K562 (cell line): ENCODE measurements around the gene BTN3A1. TPM values are rescaled to one million over a fixed set of nuclear protein-coding genes. Genes with fewer than 3 reads are reported as not detected.

ENCODE experiments used
- ARID1B ChIP-seq: fragments of 450-650 bp; IDR thresholded peaks from 2 replicates; pipeline ENCODE4 v1.6.1; 2016; ENCODE audit warnings: antibody characterized with exemption, mild to moderate bottlenecking, inconsistent platforms
- BACH1 ChIP-seq: fragments of 200-800 bp; sonication (Bioruptor generic); IDR thresholded peaks from 2 replicates; pipeline ENCODE4 v1.6.1; 2016; ENCODE audit warnings: missing genetic modification characterization, missing compliant biosample characterization
- BRD4 ChIP-seq: fragments of 200-600 bp; sonication (generic); IDR thresholded peaks from 2 replicates; pipeline ENCODE4 v1.6.1; 2017; ENCODE audit warnings: inconsistent platforms
- JUN ChIP-seq, 2 experiments: sonication (generic) in 1 of 2; formaldehyde crosslinking in 1 of 2; IDR thresholded peaks; 2 replicates each; pipeline versions ENCODE4 v1.6.1 to v1.8.0; 2012 to 2022; ENCODE audit warnings: borderline replicate concordance in 2 of 2, mild to moderate bottlenecking in 2 of 2, improper control_type of control experiment in 1 of 2, low read depth in 1 of 2, low read length in 1 of 2, missing genetic modification reagents in 1 of 2
- MEIS2 ChIP-seq: fragments of 450-650 bp; IDR thresholded peaks from 2 replicates; pipeline ENCODE4 v1.6.1; 2014; ENCODE audit warnings: mild to moderate bottlenecking; ENCODE audit not compliant: partially characterized antibody
- MTA3 ChIP-seq: fragments of 450-650 bp; formaldehyde crosslinking; IDR thresholded peaks from 2 replicates; pipeline ENCODE4 v1.6.1; 2017; ENCODE audit warnings: mild to moderate bottlenecking, borderline replicate concordance
- NR2F6 ChIP-seq: fragments of 450-650 bp; formaldehyde crosslinking; IDR thresholded peaks from 2 replicates; pipeline ENCODE4 v1.4.0; 2020; ENCODE audit warnings: mild to moderate bottlenecking
- PRMT5 ChIP-seq: sonication (generic); formaldehyde crosslinking; IDR thresholded peaks from 2 replicates; pipeline ENCODE4 v1.5.0; 2020; ENCODE audit warnings: missing genetic modification reagents
- SMARCA4 ChIP-seq: fragments of 450-650 bp; IDR thresholded peaks from 2 replicates; pipeline ENCODE4 v1.6.1; 2016
- SRSF1 ChIP-seq: fragments of 200-400 bp; formaldehyde crosslinking; IDR thresholded peaks from 2 replicates; pipeline ENCODE4 v1.6.1; 2017; ENCODE audit warnings: mild to moderate bottlenecking, low read depth, low read length, moderate library complexity
- ZEB2 ChIP-seq: fragments of 450-650 bp; IDR thresholded peaks from 2 replicates; pipeline ENCODE4 v1.6.1; 2016
- ZNF79 ChIP-seq: fragments of 250-450 bp; sonication (Bioruptor Pico); IDR thresholded peaks from 2 replicates; pipeline ENCODE4 v1.4.0; 2020; ENCODE audit warnings: low read depth, mild to moderate bottlenecking, moderate library complexity
- polyA plus RNA-seq, 8 experiments: library from polyadenylated mRNA; depleted of rRNA in 4 of 8; stranded (reverse) in 5 of 8; unstranded in 3 of 8; fragments of >200 nt; fragmentation: Nextera tagmentation in 2 of 8; fragmentation: Illumina TruSeq in 1 of 8; extraction: Ambion mirVana in 2 of 8; extraction: Trizol in 1 of 8; gene quantifications; 2 replicates each; pipeline versions ENCODE4 v1.2.1 to v1.2.3, GENCODE V29; 2011 to 2014; ENCODE audit warnings: inconsistent platforms in 1 of 8, missing spikeins in 1 of 8
- total RNA-seq, 7 experiments: library from RNA; depleted of rRNA in 6 of 7; stranded (reverse); fragments of >200 nt in 6 of 7; fragmentation: Illumina TruSeq in 2 of 7; extraction: Trizol in 2 of 7; gene quantifications; 2 replicates each; pipeline versions ENCODE4 v1.2.1 to v1.2.3, GENCODE V29; 2011 to 2021; ENCODE audit warnings: low replicate concordance in 1 of 7
- TF ChIP-seq, protein P1 (sequence below), 2 experiments: fragments of 450-650 bp; conservative IDR thresholded peaks; 2 replicates each; pipeline ENCODE4 v1.6.1; 2017; ENCODE audit warnings: mild to moderate bottlenecking in 2 of 2, moderate library complexity in 2 of 2
- TF ChIP-seq, protein P2 (sequence below): sonication (generic); formaldehyde crosslinking; IDR thresholded peaks from 2 replicates; pipeline ENCODE4 v1.8.1; 2023; ENCODE audit warnings: mild to moderate bottlenecking, missing genetic modification reagents
- TF ChIP-seq, protein P3 (sequence below): fragments of 250-450 bp; sonication (Bioruptor Pico); IDR thresholded peaks from 2 replicates; pipeline ENCODE4 v1.5.0; 2021

BTN3A1 gene
- total and polyA plus RNA-seq, 9 of the 15 experiments (the other 6 are each of a cell fraction or from before 2014, with no cell fraction given): 0.84 to 8.5 (median 3.9) TPM

DNA sequence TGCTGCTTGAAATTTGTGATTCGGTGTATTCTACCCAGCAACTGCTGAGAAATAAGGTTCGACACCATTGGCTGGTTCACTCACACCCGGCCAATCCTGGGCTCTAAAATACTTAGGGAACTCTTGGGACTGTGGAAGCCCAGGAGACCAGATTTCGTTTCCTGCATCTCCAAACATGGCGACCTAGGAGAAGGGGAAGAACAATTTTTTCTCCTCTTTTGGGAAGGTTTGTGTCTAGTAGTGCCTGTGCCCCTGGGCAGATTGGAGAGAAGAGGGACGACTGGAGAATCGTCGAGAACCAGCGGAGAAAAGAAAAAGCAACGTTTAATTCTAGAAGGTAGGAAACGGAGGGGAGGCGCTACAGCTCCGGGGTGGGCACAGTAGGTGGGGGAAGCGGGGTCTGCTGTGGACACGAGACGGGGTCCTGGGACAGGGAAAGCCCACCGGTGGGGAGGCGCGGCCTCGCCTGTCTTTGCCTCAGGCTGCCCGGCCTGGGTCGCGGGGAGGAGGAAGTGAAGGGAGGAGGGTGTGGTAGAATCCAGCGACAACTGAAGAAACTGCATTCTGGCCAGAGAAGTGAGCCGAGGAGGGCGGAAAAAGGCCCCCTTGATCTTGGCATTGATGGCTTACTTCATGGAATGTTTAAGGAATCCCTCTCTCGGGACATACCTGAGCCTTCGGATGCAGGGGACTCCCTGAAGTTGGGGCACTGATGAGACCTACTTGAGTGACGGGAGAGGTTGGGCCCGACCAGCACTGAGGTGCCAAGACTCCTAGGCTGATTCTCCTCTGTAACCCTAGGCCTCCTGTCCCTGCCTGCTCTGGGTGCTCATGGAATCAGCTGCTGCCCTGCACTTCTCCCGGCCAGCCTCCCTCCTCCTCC is 56.0 kb downstream of the BTN3A1 start, which contains the start of gene BTN2A1 (continued):
- TF ChIP-seq MEIS2 (no peak), MTA3 (no peak; the same call in 1 of the 2 replicates), SRSF1 (no peak), JUN (IDR thresholded peaks at IDR 0.05; ENCODE audit: borderline replicate concordance, low read depth, low read length) (no peak), JUN (CRISPR knock-in tag; IDR thresholded peaks at IDR 0.05; ENCODE audit: borderline replicate concordance) (no peak; the same call in 1 of the 2 replicates), PRMT5 (CRISPR knock-in tag) (no peak), SMARCA4 (peak; percentile 26; the same call in 1 of the 2 replicates), BRD4 (0 out of 2 replicates have a peak, but pooled peaks have one; percentile 25), ZEB2 (no peak), NR2F6 (CRISPR knock-in tag) (no peak), BACH1 (no peak), ZNF79 (CRISPR knock-in tag) (no peak), ARID1B (0 out of 2 replicates have a peak, but pooled peaks have one; percentile 29)
- TF ChIP-seq, protein P1, sequence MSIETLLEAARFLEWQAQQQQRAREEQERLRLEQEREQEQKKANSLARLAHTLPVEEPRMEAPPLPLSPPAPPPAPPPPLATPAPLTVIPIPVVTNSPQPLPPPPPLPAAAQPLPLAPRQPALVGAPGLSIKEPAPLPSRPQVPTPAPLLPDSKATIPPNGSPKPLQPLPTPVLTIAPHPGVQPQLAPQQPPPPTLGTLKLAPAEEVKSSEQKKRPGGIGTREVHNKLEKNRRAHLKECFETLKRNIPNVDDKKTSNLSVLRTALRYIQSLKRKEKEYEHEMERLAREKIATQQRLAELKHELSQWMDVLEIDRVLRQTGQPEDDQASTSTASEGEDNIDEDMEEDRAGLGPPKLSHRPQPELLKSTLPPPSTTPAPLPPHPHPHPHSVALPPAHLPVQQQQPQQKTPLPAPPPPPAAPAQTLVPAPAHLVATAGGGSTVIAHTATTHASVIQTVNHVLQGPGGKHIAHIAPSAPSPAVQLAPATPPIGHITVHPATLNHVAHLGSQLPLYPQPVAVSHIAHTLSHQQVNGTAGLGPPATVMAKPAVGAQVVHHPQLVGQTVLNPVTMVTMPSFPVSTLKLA (conservative IDR thresholded peaks at IDR 0.05): peak in 1 of 2 experiments; percentile 60; a peak in 2 of 4 replicates
- TF ChIP-seq, protein P2, sequence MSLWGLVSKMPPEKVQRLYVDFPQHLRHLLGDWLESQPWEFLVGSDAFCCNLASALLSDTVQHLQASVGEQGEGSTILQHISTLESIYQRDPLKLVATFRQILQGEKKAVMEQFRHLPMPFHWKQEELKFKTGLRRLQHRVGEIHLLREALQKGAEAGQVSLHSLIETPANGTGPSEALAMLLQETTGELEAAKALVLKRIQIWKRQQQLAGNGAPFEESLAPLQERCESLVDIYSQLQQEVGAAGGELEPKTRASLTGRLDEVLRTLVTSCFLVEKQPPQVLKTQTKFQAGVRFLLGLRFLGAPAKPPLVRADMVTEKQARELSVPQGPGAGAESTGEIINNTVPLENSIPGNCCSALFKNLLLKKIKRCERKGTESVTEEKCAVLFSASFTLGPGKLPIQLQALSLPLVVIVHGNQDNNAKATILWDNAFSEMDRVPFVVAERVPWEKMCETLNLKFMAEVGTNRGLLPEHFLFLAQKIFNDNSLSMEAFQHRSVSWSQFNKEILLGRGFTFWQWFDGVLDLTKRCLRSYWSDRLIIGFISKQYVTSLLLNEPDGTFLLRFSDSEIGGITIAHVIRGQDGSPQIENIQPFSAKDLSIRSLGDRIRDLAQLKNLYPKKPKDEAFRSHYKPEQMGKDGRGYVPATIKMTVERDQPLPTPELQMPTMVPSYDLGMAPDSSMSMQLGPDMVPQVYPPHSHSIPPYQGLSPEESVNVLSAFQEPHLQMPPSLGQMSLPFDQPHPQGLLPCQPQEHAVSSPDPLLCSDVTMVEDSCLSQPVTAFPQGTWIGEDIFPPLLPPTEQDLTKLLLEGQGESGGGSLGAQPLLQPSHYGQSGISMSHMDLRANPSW (CRISPR knock-in tag): no peak
- TF ChIP-seq, protein P3, sequence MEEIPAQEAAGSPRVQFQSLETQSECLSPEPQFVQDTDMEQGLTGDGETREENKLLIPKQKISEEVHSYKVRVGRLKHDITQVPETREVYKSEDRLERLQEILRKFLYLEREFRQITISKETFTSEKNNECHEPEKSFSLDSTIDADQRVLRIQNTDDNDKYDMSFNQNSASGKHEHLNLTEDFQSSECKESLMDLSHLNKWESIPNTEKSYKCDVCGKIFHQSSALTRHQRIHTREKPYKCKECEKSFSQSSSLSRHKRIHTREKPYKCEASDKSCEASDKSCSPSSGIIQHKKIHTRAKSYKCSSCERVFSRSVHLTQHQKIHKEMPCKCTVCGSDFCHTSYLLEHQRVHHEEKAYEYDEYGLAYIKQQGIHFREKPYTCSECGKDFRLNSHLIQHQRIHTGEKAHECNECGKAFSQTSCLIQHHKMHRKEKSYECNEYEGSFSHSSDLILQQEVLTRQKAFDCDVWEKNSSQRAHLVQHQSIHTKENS: no peak
